Measurements from ENCODE around the gene RFTN2.

Gene RFTN2

DNA sequence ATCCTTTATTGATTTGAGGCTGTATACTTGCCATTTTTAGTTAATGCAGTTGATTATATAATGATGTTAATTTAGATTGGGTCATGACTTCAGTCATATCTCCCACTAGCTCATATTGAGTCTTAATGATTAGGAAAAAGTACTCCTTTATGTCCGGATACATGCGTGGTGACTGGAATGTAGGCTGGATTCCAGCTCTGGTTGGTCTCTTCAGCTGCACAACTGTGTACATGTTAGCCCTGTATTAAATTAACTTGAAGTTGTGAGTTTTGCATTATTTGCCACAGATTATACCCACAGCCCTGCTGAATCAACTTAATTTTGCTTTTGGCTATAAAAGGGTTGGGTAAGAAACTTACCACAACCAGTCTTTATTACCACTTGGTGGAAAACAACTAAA lies 137.0 kb downstream of the RFTN2 start:
- DNase-seq, result no peak
